ENCODE measurements around the gene DSCAML1.

- no peak for TF ChIP-seq CTCF (conservative IDR thresholded peaks at IDR 0.05; ENCODE audit: low read depth, low read length)
- TF ChIP-seq EZH2phosphoT487 (IDR thresholded peaks at IDR 0.05; ENCODE audit: borderline replicate concordance, low read length) = no peak
These were observed 209.6 kb downstream of the DSCAML1 start for GRCh38 chr11:117587416-117587815.
